MG63 (cell line): ENCODE data around the gene SPRY4. TPM values are rescaled to one million over a fixed set of nuclear protein-coding genes. Genes with fewer than 3 reads are reported as not detected.

Source experiments
- DNase-seq: peaks from one replicate; pipeline ENCODE4 v3.0.0-alpha.2; 2020
- H3K27me3 ChIP-seq: fragments of 250-450 bp; sonication (Bioruptor Pico); 2 replicates; pipeline ENCODE4 v1.5.1; 2020; ENCODE audit warnings: mild to moderate bottlenecking, moderate library complexity
- H3K36me3 ChIP-seq: fragments of 250-450 bp; sonication (Bioruptor Pico); 2 replicates; pipeline ENCODE4 v1.5.1; 2020; ENCODE audit warnings: mild to moderate bottlenecking, moderate library complexity
- H3K4me3 ChIP-seq: fragments of 250-450 bp; sonication (Bioruptor Pico); 2 replicates; pipeline ENCODE4 v1.5.1; 2020; ENCODE audit warnings: mild to moderate bottlenecking, moderate library complexity
- H3K9me3 ChIP-seq: fragments of 250-450 bp; sonication (Bioruptor Pico); 2 replicates; pipeline ENCODE4 v1.5.1; 2020; ENCODE audit warnings: mild to moderate bottlenecking, moderate library complexity
- total RNA-seq: library from RNA; depleted of rRNA; stranded (reverse); fragments of >200 nt; shearing (Covaris generic); gene quantifications from 2 replicates; pipeline ENCODE4 v1.2.3, GENCODE V29; 2014; ENCODE audit warnings: low replicate concordance

The SPRY4 gene
- total RNA-seq, 1 experiment from 2014 or later = 3.9 TPM

DNA sequence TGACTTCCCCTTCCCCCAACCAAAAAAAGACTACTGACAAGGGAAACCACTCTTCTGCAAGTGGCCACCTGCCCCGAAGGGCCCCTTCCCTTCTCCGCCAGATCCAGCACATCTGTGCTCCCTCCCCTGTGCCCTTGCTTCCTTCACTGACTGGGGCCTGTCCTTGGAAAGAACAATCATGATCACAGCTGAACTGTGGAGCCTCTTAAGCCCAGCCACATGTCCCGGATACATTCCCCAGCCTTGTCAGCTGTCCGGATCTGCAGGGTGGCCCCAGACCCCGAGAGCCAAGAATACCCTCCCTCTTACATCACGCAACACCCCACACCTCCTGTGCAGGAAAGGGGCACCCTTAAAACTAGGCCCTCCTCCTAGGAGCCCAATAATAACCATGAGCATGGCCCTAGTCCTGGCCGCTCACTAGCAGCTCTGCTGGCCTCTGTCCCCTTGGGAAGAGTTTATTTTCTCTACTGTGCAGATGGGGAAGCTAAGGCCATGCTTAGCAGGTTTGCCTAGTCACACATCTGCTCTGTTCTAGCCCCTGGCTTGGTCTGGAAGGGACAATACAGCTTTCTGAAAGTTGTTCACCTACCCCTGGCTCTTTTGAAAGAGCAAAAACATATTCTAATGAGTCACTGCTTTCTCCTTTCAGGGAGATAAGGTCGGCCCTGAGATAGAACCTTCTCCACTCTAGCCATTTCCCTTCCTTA lies 3.8 kb downstream of the SPRY4 start:
- DNase-seq = no peak
- peaks cover 30% of the 10 kb centered on the region for H3K36me3 ChIP-seq
- no peaks in the 10 kb centered on the region for H3K9me3 ChIP-seq
- H3K4me3 ChIP-seq = peak overlapping the region; percentile 6
- no peaks in the 10 kb centered on the region for H3K27me3 ChIP-seq

DNA sequence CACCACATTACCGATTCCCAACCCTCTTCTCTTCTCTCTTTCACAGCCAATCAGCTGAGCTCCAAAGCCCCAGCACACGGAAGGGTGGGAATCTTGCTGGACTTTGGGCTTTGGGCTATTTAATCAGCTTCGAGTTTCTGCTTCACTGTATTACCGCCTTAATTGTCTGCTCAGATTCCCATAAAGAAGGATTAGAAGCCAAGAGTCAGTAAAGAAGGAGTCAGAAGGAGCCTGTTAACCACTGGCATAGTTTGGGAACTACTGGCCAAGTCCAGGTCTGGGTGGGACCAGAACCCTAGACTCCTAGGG lies 4.4 kb downstream of the SPRY4 start:
- no peak for DNase-seq
- peak overlapping the region; percentile 6 for H3K4me3 ChIP-seq
- peaks cover 36% of the 10 kb centered on the region for H3K36me3 ChIP-seq
- H3K9me3 ChIP-seq = no peaks in the 10 kb centered on the region
- no peaks in the 10 kb centered on the region for H3K27me3 ChIP-seq

- peak overlapping the region; percentile 13; the same call in 1 of the 2 replicates for H3K4me3 ChIP-seq
- DNase-seq = no peak
- H3K9me3 ChIP-seq = no peaks in the 10 kb centered on the region
- H3K27me3 ChIP-seq = no peaks in the 10 kb centered on the region
- H3K36me3 ChIP-seq = peaks cover 41% of the 10 kb centered on the region
Measured at GRCh38 chr5:142319560-142320429, 5.0 kb downstream of the SPRY4 start.

- Histone ChIP-seq H3K4me3 (peak overlapping the region; percentile 13; the same call in 1 of the 2 replicates), H3K9me3 (no peaks in the 10 kb centered on the region), H3K36me3 (peaks cover 48% of the 10 kb centered on the region), H3K27me3 (no peaks in the 10 kb centered on the region)
- no peak for DNase-seq
Measured at GRCh38 chr5:142319105-142319504, 5.7 kb downstream of the SPRY4 start.

DNA sequence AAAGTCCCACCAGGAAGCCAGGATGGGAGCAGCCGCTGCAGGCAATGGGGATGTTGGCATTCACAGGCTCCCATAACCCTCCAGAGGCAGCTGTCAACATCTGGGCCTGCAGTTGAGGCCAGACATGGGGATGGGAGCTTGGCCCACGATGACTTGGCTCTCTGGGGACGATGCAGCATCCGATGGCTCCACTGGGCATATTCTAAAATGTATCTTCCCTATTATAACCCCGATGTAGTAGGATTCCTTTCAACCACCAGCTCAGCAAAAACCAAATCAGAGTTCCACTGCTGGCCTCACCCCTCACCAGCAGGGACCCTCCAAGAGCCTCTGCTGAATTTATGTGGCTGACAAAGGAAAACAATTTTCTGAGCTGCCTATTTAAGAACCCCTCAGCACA lies 7.1 kb downstream of the SPRY4 start:
- H3K4me3 ChIP-seq = no peak overlapping the region
- H3K36me3 ChIP-seq = peaks cover 54% of the 10 kb centered on the region
- peak; percentile 63 for DNase-seq

GRCh38 chr5:142317173-142317572 lies 7.6 kb downstream of the SPRY4 start:
- Histone ChIP-seq H3K36me3 (peaks cover 59% of the 10 kb centered on the region), H3K4me3 (no peak overlapping the region), H3K9me3 (no peaks in the 10 kb centered on the region), H3K27me3 (no peaks in the 10 kb centered on the region)
- DNase-seq = peak; percentile 61

More for the DNA sequence above, 7.1 kb downstream of the SPRY4 start:
- Histone ChIP-seq H3K27me3 (no peaks in the 10 kb centered on the region), H3K9me3 (no peaks in the 10 kb centered on the region)

DNA sequence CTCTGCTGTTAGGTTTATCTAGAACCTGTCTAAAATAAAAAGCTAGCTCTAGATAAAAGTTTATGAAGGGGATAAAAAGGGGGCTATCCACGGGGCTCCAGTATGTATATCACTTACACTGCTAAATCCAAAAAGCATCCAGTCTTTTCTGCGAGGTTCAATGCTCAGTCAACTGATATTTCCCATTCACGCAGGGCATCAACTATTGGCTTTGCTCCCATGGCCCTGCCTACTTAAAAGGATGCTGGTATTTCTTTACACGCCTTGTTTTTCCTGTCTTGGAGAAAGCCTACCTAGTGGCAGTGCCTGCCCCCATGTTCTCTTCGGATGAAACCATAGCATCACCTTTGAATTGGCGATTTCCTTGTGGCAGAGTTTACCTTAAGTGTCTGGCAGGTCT lies 8.1 kb downstream of the SPRY4 start:
- no peak overlapping the region for H3K4me3 ChIP-seq
- H3K36me3 ChIP-seq = peaks cover 61% of the 10 kb centered on the region
- no peaks in the 10 kb centered on the region for H3K27me3 ChIP-seq
- peak; percentile 51 for DNase-seq
- no peaks in the 10 kb centered on the region for H3K9me3 ChIP-seq

DNA sequence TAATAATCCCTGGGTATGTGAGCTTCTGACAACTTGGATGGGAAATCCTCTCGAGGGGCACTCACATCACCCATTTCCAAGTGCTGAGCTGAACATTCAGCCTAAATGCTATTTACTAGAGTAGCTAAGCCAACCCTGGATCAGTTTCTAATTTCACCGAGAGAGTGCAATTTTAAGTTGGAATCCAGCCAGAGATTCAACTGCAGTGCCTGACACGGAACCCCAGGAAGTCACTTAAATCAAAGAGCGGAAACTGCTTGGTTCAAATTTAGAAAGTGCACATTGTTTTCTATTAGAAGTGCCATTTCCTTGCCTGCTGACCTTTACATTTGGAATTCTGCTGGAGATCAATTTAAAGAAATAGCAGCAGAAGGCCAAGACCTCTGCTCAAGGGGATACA lies 8.8 kb downstream of the SPRY4 start:
- no peak overlapping the region for H3K4me3 ChIP-seq
- H3K27me3 ChIP-seq = no peaks in the 10 kb centered on the region
- H3K9me3 ChIP-seq = no peaks in the 10 kb centered on the region
- H3K36me3 ChIP-seq = peaks cover 67% of the 10 kb centered on the region
- no peak for DNase-seq

DNA sequence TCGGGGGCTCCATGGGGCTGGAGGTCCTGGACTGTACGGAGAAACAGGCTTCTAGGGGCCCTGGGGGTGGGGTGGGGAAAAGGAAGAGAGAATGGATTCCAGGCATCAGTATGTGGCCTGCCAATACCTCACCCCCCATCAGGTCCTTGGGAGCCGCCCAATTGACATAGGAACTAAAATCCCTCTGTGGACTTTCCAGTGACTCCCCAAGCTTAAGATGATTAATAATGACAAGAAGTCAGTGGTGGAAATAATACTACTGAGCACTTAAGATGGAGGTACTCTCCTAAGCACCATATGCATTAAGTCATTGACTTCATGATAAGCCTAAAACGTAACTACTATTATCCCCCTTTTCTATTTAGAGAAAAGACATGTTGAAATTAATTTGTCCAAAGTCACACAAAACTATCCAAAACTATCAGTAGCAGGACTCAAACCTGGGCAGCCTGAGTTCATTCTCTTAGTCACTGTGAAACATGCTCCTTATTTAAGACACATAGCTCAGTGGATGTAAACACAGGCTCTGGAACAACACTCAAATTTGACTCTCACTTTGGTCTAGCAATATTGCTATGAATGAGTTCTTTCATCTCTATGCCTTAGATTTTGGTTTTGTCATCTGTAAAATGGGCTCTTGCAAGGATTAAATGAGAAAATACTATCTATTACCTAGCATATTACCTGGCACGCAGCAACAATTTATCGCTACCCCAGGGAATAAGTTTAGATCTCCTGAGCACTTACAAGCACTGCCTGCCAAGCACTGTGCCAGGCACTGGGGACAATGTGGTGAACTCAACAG lies 9.5 kb downstream of the SPRY4 start:
- Histone ChIP-seq H3K36me3 (peaks cover 75% of the 10 kb centered on the region), H3K4me3 (no peak overlapping the region), H3K9me3 (no peaks in the 10 kb centered on the region), H3K27me3 (no peaks in the 10 kb centered on the region)
- DNase-seq = no peak

DNA sequence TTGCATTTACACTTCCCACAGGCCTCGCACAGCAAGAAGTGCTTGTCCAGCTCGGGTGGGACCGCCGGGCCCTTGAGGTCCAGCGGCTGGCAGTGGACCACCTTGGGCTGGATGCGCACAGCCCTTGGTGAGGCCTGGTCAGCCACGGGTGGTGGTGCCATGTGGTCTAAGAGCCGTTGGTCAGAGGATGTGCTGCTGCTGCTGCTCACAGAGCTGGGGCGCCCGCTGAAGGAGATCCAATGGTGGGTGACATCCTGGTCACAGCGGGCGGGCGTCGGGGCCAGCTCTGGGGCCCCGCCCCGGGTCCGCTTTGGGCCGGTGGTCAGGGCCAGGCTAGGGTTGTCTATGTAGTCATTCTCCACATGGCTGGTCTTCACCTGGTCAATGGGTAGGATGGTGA lies 10.2 kb downstream of the SPRY4 start:
- no peak for DNase-seq

DNA sequence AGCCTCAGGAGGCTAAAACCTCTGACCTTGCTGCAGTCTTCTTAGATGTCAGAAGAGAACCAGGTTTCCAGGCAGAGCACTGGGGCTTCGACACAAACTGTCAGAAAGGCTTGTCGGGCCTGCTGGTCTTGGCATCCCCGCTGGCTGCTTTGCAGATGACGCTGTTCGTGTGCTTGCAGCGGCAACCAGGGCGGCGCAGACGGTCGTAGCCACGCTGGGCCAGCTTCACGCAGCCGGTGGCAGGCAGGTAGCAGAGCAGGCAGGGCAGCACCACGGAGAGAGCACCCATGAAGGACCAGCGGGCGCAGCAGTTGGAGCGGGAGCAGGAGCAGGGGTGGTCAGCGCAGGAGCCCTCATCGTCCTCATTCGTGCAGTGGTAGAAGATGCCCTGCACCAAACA lies 10.7 kb downstream of the SPRY4 start:
- Histone ChIP-seq H3K36me3 (peaks cover 82% of the 10 kb centered on the region), H3K27me3 (no peaks in the 10 kb centered on the region), H3K4me3 (no peak overlapping the region), H3K9me3 (no peaks in the 10 kb centered on the region)
- DNase-seq = no peak

More for the DNA sequence above, 10.2 kb downstream of the SPRY4 start:
- Histone ChIP-seq H3K9me3 (no peaks in the 10 kb centered on the region), H3K27me3 (no peaks in the 10 kb centered on the region), H3K36me3 (peaks cover 80% of the 10 kb centered on the region), H3K4me3 (no peak overlapping the region)

DNA sequence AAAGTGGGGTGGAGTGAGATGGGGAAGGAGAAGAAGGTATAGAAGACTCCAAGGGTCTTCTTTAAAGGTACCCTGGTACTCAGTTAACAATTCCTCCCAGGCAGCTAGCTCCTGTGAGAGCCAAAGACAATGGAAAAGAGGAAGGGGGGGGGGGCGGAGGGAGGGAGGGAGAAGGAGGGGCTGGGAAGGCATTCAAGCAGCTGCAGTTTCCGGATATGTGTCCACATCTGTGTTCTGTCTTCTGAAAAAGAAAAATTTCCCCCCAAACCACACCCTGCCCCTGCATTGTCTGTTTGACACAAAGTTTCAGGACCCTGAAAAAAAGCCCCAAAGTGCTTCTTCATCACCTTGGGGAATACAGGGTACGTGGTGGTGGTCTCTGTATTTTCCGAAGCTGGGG lies 11.1 kb downstream of the SPRY4 start:
- DNase-seq = no peak
- H3K9me3 ChIP-seq = no peaks in the 10 kb centered on the region
- H3K36me3 ChIP-seq = peaks cover 81% of the 10 kb centered on the region
- no peak overlapping the region for H3K4me3 ChIP-seq
- no peaks in the 10 kb centered on the region for H3K27me3 ChIP-seq

- H3K9me3 ChIP-seq = no peaks in the 10 kb centered on the region
- DNase-seq = no peak
- H3K4me3 ChIP-seq = no peak overlapping the region
- H3K36me3 ChIP-seq = peaks cover 81% of the 10 kb centered on the region
- no peaks in the 10 kb centered on the region for H3K27me3 ChIP-seq
Measured at GRCh38 chr5:142313275-142313674, 11.5 kb downstream of the SPRY4 start.

DNA sequence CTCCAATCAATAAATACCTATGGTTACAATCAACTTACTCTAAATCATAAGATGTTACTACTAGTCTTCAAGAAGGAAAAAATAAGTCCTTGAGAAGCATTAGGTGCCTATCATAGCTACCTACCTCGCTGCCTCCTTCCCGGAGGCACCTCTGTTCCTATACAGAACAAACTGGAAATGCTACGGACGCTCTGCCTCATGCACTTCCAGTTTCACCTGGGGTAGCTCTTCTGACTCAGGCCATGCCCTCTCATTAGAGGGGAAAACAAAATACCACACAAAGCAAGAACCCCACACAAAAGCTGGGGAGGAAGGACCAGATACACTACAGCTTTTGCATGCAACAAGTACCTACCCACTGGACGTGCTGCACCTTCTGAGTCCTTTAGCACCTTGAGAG lies 12.4 kb downstream of the SPRY4 start:
- Histone ChIP-seq H3K36me3 (peaks cover 79% of the 10 kb centered on the region), H3K27me3 (no peaks in the 10 kb centered on the region), H3K4me3 (no peak overlapping the region), H3K9me3 (no peaks in the 10 kb centered on the region)
- DNase-seq = no peak

- peaks cover 79% of the 10 kb centered on the region for H3K36me3 ChIP-seq
Measured at GRCh38 chr5:142311725-142312124, 13.1 kb downstream of the SPRY4 start.

DNA sequence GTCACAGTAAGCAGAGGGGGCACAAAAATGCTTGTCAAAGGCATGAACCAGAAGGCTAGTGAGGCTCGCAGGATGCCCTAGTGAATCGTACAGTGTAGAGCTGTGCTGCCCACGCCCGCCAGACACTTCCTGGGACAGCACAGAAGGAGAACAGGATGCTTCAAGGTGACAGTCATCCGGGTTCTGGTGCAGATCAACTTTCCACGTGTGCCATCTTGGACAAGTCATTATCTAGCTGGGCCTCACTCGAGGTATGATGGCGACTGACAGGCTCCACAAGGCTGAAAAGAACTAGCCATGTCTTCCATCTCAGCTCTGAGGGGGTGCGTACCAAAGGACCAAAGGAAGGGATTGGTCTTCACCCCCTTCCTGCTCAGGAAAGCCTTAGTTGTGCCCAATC lies 14.0 kb downstream of the SPRY4 start:
- H3K27me3 ChIP-seq = no peaks in the 10 kb centered on the region
- no peak for DNase-seq
- no peak overlapping the region for H3K4me3 ChIP-seq
- no peaks in the 10 kb centered on the region for H3K9me3 ChIP-seq
- peaks cover 72% of the 10 kb centered on the region for H3K36me3 ChIP-seq

More at GRCh38 chr5:142311725-142312124, 13.1 kb downstream of the SPRY4 start:
- H3K27me3 ChIP-seq = no peaks in the 10 kb centered on the region
- H3K9me3 ChIP-seq = no peaks in the 10 kb centered on the region
- H3K4me3 ChIP-seq = no peak overlapping the region
- no peak for DNase-seq

DNA sequence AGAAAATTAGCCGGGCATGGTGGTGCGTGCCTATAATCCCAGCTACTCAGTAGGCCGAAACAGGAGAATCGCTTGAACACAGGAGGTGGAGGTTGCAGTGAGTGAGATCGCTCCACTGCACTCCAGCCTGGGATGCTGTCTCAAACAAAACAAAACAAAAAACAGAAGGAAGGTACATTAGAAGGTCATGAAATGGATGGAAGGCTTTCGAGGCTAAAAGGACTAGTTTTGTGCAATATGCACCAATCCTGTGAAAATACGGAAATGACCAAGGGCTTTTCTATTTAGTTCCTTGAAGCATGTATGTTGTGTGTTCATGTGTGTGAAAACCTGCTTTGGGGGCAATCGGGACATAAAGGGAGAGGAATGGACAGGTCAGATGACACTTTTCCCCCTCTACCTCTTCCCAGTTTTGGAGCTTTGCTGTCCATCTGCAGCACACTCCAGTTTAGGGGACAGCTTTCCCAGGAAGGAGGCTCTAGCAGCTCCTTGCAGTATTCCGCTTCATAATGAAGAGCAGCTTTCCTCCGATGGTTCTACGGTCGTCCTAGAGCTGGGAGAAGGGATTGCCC lies 15.0 kb downstream of the SPRY4 start:
- Histone ChIP-seq H3K36me3 (peaks cover 63% of the 10 kb centered on the region), H3K27me3 (no peaks in the 10 kb centered on the region), H3K9me3 (no peaks in the 10 kb centered on the region), H3K4me3 (no peak overlapping the region)
- DNase-seq = no peak
